ENCODE results near the gene TBX20.

The TBX20 gene

DNA sequence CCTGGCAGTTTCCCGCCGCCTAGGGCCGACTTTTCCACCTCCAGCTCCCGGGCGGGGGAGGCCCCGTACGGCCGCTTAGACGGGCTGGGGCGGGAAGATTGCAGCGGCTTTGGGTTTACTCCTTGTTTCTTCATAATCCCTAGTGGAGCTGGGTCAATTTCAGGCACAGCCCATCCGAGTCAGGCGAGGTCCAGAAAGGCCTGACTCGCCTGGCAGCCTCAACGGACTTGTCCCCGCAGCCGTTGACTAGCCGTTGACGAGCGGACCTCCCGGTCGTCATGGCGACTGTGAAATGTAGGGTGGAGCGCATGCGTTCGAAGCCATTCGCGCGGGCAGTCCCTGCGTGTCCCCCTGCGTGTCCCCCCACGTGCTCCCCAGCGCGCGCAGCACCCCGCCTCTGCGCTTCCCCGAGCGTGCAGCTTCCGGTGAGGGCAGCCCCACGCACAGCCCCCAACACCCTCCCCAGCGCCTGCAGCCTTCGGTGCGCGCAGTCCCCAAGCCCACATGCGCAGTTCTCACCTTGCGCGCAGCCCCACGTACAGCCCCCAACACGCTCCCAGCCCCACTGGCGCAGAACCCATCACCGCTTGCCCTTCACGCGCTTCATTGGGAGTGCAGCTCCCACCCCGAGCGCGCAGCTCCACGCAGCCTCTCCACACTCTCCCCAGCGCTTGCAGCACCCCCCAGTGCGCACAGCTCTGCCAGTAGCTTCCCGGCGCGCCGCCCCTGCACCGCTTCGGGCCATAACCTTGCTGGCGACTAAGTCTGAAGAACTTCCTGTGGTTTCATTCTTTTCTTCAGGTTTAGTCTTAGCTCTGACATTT, 67.8 kb downstream of the TBX20 start (continued):
- TF ChIP-seq, protein P1, sequence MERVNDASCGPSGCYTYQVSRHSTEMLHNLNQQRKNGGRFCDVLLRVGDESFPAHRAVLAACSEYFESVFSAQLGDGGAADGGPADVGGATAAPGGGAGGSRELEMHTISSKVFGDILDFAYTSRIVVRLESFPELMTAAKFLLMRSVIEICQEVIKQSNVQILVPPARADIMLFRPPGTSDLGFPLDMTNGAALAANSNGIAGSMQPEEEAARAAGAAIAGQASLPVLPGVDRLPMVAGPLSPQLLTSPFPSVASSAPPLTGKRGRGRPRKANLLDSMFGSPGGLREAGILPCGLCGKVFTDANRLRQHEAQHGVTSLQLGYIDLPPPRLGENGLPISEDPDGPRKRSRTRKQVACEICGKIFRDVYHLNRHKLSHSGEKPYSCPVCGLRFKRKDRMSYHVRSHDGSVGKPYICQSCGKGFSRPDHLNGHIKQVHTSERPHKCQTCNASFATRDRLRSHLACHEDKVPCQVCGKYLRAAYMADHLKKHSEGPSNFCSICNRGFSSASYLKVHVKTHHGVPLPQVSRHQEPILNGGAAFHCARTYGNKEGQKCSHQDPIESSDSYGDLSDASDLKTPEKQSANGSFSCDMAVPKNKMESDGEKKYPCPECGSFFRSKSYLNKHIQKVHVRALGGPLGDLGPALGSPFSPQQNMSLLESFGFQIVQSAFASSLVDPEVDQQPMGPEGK (tag by site-specific recombination; IDR thresholded peaks at IDR 0.05): peak; percentile 90
- no peak for TF ChIP-seq ZNF239 (tag by site-specific recombination; IDR thresholded peaks at IDR 0.05)
- TF ChIP-seq ZNF146 (tag by site-specific recombination; IDR thresholded peaks at IDR 0.05): no peak
- 0 out of 2 replicates have a peak, but pooled peaks have one; percentile 16 for TF ChIP-seq ZNF692 (tag by site-specific recombination; IDR thresholded peaks at IDR 0.05)
- no peak for TF ChIP-seq ZNF677 (tag by site-specific recombination; IDR thresholded peaks at IDR 0.05)
- TF ChIP-seq ZNF701 (tag by site-specific recombination; IDR thresholded peaks at IDR 0.05): no peak
- TF ChIP-seq ZNF558 (tag by site-specific recombination; IDR thresholded peaks at IDR 0.05): no peak
- no peak for TF ChIP-seq ZNF138 (tag by site-specific recombination; IDR thresholded peaks at IDR 0.05; ENCODE audit: borderline replicate concordance)
- TF ChIP-seq YY2 (tag by site-specific recombination; IDR thresholded peaks at IDR 0.05): no peak
- no peak for TF ChIP-seq ZBTB17 (tag by site-specific recombination; IDR thresholded peaks at IDR 0.05)
- no peak for TF ChIP-seq GLI2 (tag by site-specific recombination; IDR thresholded peaks at IDR 0.05; ENCODE audit: borderline replicate concordance, low read depth)
- no peak for TF ChIP-seq ZNF548 (tag by site-specific recombination; IDR thresholded peaks at IDR 0.05)
- TF ChIP-seq, protein P2, sequence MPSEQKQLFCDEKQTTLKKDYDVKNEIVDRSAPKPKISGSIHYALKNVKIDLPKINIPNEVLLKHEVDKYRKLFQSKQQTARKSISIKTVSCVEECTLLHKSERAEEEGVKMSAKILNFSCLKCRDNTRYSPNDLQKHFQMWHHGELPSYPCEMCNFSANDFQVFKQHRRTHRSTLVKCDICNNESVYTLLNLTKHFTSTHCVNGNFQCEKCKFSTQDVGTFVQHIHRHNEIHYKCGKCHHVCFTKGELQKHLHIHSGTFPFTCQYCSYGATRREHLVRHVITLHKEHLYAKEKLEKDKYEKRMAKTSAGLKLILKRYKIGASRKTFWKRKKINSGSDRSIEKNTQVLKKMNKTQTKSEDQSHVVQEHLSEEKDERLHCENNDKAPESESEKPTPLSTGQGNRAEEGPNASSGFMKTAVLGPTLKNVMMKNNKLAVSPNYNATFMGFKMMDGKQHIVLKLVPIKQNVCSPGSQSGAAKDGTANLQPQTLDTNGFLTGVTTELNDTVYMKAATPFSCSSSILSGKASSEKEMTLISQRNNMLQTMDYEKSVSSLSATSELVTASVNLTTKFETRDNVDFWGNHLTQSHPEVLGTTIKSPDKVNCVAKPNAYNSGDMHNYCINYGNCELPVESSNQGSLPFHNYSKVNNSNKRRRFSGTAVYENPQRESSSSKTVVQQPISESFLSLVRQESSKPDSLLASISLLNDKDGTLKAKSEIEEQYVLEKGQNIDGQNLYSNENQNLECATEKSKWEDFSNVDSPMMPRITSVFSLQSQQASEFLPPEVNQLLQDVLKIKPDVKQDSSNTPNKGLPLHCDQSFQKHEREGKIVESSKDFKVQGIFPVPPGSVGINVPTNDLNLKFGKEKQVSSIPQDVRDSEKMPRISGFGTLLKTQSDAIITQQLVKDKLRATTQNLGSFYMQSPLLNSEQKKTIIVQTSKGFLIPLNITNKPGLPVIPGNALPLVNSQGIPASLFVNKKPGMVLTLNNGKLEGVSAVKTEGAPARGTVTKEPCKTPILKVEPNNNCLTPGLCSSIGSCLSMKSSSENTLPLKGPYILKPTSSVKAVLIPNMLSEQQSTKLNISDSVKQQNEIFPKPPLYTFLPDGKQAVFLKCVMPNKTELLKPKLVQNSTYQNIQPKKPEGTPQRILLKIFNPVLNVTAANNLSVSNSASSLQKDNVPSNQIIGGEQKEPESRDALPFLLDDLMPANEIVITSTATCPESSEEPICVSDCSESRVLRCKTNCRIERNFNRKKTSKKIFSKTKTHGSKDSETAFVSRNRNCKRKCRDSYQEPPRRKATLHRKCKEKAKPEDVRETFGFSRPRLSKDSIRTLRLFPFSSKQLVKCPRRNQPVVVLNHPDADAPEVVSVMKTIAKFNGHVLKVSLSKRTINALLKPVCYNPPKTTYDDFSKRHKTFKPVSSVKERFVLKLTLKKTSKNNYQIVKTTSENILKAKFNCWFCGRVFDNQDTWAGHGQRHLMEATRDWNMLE (tag by site-specific recombination; conservative IDR thresholded peaks at IDR 0.05; ENCODE audit: low read depth): no peak
- TF ChIP-seq, protein P3, sequence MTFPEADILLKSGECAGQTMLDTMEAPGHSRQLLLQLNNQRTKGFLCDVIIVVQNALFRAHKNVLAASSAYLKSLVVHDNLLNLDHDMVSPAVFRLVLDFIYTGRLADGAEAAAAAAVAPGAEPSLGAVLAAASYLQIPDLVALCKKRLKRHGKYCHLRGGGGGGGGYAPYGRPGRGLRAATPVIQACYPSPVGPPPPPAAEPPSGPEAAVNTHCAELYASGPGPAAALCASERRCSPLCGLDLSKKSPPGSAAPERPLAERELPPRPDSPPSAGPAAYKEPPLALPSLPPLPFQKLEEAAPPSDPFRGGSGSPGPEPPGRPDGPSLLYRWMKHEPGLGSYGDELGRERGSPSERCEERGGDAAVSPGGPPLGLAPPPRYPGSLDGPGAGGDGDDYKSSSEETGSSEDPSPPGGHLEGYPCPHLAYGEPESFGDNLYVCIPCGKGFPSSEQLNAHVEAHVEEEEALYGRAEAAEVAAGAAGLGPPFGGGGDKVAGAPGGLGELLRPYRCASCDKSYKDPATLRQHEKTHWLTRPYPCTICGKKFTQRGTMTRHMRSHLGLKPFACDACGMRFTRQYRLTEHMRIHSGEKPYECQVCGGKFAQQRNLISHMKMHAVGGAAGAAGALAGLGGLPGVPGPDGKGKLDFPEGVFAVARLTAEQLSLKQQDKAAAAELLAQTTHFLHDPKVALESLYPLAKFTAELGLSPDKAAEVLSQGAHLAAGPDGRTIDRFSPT (tag by site-specific recombination; IDR thresholded peaks at IDR 0.05): no peak
- TF ChIP-seq ZNF114 (tag by site-specific recombination; IDR thresholded peaks at IDR 0.05): no peak
- TF ChIP-seq BCL11B (tag by site-specific recombination; IDR thresholded peaks at IDR 0.05; ENCODE audit: low read depth): no peak
- TF ChIP-seq ZNF169 (tag by site-specific recombination; IDR thresholded peaks at IDR 0.05): no peak
- no peak for TF ChIP-seq ZNF24 (tag by site-specific recombination; IDR thresholded peaks at IDR 0.05)
- peak; percentile 56 for TF ChIP-seq ZBTB11 (tag by site-specific recombination; conservative IDR thresholded peaks at IDR 0.05; ENCODE audit: low read depth)
- no peak for TF ChIP-seq ZNF2 (tag by site-specific recombination; IDR thresholded peaks at IDR 0.05)
- no peak for TF ChIP-seq ZNF776 (tag by site-specific recombination; IDR thresholded peaks at IDR 0.05; ENCODE audit: borderline replicate concordance)
- no peak for TF ChIP-seq ZNF514 (tag by site-specific recombination; IDR thresholded peaks at IDR 0.05)
- TF ChIP-seq ZSCAN16 (tag by site-specific recombination; IDR thresholded peaks at IDR 0.05): no peak
- no peak for TF ChIP-seq MEIS1 (CRISPR knock-in tag; IDR thresholded peaks at IDR 0.05; ENCODE audit: borderline replicate concordance)

All from HEK293 (cell line).